Germinal center (tissue), 1 donor: ENCODE measurements around the gene RAD51B.
"Not testable (repeated sequence)": the region's sequence is repeated elsewhere in the genome, so short reads cannot be mapped to it uniquely, and the experiment has no call there.

Experiments used
- DNase-seq: peaks from one replicate; pipeline ENCODE4 v3.0.0; 2012; ENCODE audit warnings: mixed read lengths, low spot score

RAD51B gene

GRCh38 chr14:68027276-68027675, 207.7 kb downstream of the RAD51B start:
- no peak for DNase-seq

GRCh38 chr14:68028075-68028474, 208.5 kb downstream of the RAD51B start:
- no peak for DNase-seq

- not testable (repeated sequence) for DNase-seq
Observed at GRCh38 chr14:68031011-68031410, 211.4 kb downstream of the RAD51B start.

- no peak for DNase-seq
Observed at GRCh38 chr14:68032154-68032553, 212.6 kb downstream of the RAD51B start.

GRCh38 chr14:68033336-68033932, 213.9 kb downstream of the RAD51B start:
- no peak for DNase-seq

GRCh38 chr14:68034896-68035295, 215.3 kb downstream of the RAD51B start:
- DNase-seq: no peak

GRCh38 chr14:68036202-68036601, 216.6 kb downstream of the RAD51B start:
- no peak for DNase-seq

GRCh38 chr14:68039593-68039992, 220.0 kb downstream of the RAD51B start:
- no peak for DNase-seq

GRCh38 chr14:68040633-68041369, 221.2 kb downstream of the RAD51B start:
- no peak for DNase-seq

GRCh38 chr14:68041876-68042354, 222.3 kb downstream of the RAD51B start:
- no peak for DNase-seq

- no peak for DNase-seq
Observed at GRCh38 chr14:68042586-68043210, 223.1 kb downstream of the RAD51B start.

GRCh38 chr14:68043752-68044151, 224.2 kb downstream of the RAD51B start:
- no peak for DNase-seq

- no peak for DNase-seq
Observed at GRCh38 chr14:68047906-68048305, 228.3 kb downstream of the RAD51B start.

- not testable (repeated sequence) for DNase-seq
Observed at GRCh38 chr14:68048815-68049214, 229.2 kb downstream of the RAD51B start.

GRCh38 chr14:68050177-68050576, 230.6 kb downstream of the RAD51B start:
- DNase-seq: no peak

GRCh38 chr14:68051146-68051545, 231.6 kb downstream of the RAD51B start:
- DNase-seq: no peak

GRCh38 chr14:68060198-68060597, 240.6 kb downstream of the RAD51B start:
- no peak for DNase-seq

- DNase-seq: no peak
Observed at GRCh38 chr14:68062651-68063050, 243.1 kb downstream of the RAD51B start.

- no peak for DNase-seq
Observed at GRCh38 chr14:68065322-68065721, 245.7 kb downstream of the RAD51B start.

- DNase-seq: no peak
Observed at GRCh38 chr14:68074765-68075381, 255.3 kb downstream of the RAD51B start.

- no peak for DNase-seq
Observed at GRCh38 chr14:68075382-68076029, 255.9 kb downstream of the RAD51B start.

GRCh38 chr14:68076451-68076850, 256.9 kb downstream of the RAD51B start:
- DNase-seq: no peak
